SU-DHL-6 (cell line): ENCODE data around the gene GUCY1A2.

Experiments
- EZH2phosphoT487 ChIP-seq: fragments of 200-600 bp; sonication (generic), shearing (Covaris generic); conservative IDR thresholded peaks from 2 replicates; pipeline ENCODE4 v1.6.1; 2018; ENCODE audit warnings: mild to moderate bottlenecking, antibody characterized with exemption, low read length, moderate library complexity, mixed read lengths
- TF ChIP-seq, protein P1 (sequence below): fragments of 200-600 bp; sonication (generic); IDR thresholded peaks from one replicate; pipeline ENCODE4 v1.5.1; 2017; ENCODE audit warnings: antibody characterized with exemption, mild to moderate bottlenecking, low read length, moderate library complexity; ENCODE audit not compliant: insufficient read depth, poor library complexity, severe bottlenecking

DNA sequence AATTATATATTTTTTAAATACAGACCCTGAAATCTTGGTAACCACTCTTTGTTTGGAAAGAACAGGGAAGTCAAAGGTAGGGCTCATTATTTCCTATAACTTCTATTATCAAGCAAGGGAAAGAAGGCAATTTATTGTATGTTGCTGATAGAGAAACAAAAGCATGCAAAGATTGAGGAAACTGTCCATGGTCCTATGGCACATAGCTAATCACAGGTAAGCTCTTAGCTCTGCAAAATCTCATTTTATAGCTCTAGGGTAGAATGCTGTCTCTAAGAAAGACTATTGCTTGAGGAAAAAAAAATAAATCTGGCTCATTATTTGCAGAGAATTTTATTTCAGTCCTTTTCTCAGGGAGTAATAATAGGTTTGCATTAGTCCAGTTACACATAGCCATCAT is 7.4 kb upstream of the GUCY1A2 start:
- no peak for TF ChIP-seq EZH2phosphoT487
- TF ChIP-seq, protein P1, sequence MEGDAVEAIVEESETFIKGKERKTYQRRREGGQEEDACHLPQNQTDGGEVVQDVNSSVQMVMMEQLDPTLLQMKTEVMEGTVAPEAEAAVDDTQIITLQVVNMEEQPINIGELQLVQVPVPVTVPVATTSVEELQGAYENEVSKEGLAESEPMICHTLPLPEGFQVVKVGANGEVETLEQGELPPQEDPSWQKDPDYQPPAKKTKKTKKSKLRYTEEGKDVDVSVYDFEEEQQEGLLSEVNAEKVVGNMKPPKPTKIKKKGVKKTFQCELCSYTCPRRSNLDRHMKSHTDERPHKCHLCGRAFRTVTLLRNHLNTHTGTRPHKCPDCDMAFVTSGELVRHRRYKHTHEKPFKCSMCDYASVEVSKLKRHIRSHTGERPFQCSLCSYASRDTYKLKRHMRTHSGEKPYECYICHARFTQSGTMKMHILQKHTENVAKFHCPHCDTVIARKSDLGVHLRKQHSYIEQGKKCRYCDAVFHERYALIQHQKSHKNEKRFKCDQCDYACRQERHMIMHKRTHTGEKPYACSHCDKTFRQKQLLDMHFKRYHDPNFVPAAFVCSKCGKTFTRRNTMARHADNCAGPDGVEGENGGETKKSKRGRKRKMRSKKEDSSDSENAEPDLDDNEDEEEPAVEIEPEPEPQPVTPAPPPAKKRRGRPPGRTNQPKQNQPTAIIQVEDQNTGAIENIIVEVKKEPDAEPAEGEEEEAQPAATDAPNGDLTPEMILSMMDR, result no peak
